ENCODE measurements around the gene ARHGAP27. TPM values are rescaled to one million over a fixed set of nuclear protein-coding genes. Genes with fewer than 3 reads are reported as not detected.

The ARHGAP27 gene
- polyA plus RNA-seq, 3 donors: 47.2 to 315 (median 55.0) TPM

GRCh38 chr17:45426561-45426960 is 6.1 kb downstream of the ARHGAP27 start:
- Histone ChIP-seq H3K9me3 (replicated peaks in 1 of 2; ENCODE audit: control insufficient read depth in 1 of 2, insufficient read depth in 1 of 2, low read length in 2 of 2) (no peaks in the 10 kb centered on the region), H3K4me3 (replicated peaks in 1 of 3; ENCODE audit: low read depth in 2 of 3, low read length in 3 of 3) (no peak overlapping the region), H3K4me1 (ENCODE audit: control insufficient read depth in 1 of 2, insufficient read depth in 2 of 2, low read length in 2 of 2) (peaks cover 64 to 73% of the 10 kb centered on the region in 2 donors), H3K27me3 (ENCODE audit: control insufficient read depth in 2 of 2, insufficient read depth in 2 of 2, low read length in 2 of 2) (no peaks in the 10 kb centered on the region), H3K4me2 (replicated peaks; ENCODE audit: extremely low read depth, low read length, poor library complexity, severe bottlenecking) (no peak overlapping the region), H3K36me3 (replicated peaks in 1 of 2; ENCODE audit: control insufficient read depth in 1 of 2, insufficient read depth in 2 of 2, low read length in 2 of 2) (peaks cover 8 to 32% of the 10 kb centered on the region in 2 donors), H4K20me1 (ENCODE audit: insufficient read depth, low read length) (peaks cover 85% of the 10 kb centered on the region), H3K9ac (ENCODE audit: insufficient read depth, low read length, poor library complexity, severe bottlenecking) (no peak overlapping the region), H2AFZ (ENCODE audit: insufficient read depth, low read depth, low read length, poor library complexity, severe bottlenecking) (no peak overlapping the region), H3K79me2 (ENCODE audit: insufficient read depth, low read length) (peaks cover 76% of the 10 kb centered on the region), H3K27ac (ENCODE audit: low read depth in 1 of 2, low read length in 2 of 2) (no peak overlapping the region)
- TF ChIP-seq CTCF (IDR thresholded peaks at IDR 0.05): no peak
- 95% methylated on average over 7 of the region's 7 CpGs for WGBS (ENCODE audit: insufficient coverage)
- H3K27ac Mint-ChIP-seq: peak overlapping the region in 5 of 7 donors; percentile 10 to 98 (median 62)
- peaks cover 0 to 1% (median 0%) of the 10 kb centered on the region in 3 donors for H3K27me3 Mint-ChIP-seq (ENCODE audit: low read depth in 3 of 3)
- peaks cover 63% of the 10 kb centered on the region for H3K4me1 Mint-ChIP-seq
- peaks cover 43 to 58% of the 10 kb centered on the region in 2 donors for H3K36me3 Mint-ChIP-seq
- H3K9me3 Mint-ChIP-seq: no peaks in the 10 kb centered on the region
- H3K4me3 Mint-ChIP-seq: no peak overlapping the region
- no peak for DNase-seq
- intact Hi-C loops (cut with micrococcal nuclease): no loop called here

GRCh38 chr17:45425984-45426413 is 6.7 kb downstream of the ARHGAP27 start:
- Histone ChIP-seq H3K9me3 (replicated peaks in 1 of 2; ENCODE audit: control insufficient read depth in 1 of 2, insufficient read depth in 1 of 2, low read length in 2 of 2) (no peaks in the 10 kb centered on the region), H2AFZ (ENCODE audit: insufficient read depth, low read depth, low read length, poor library complexity, severe bottlenecking) (no peak overlapping the region), H3K4me3 (replicated peaks in 1 of 3; ENCODE audit: low read depth in 2 of 3, low read length in 3 of 3) (peak overlapping the region in 1 of 3 experiments; percentile 48), H3K4me2 (replicated peaks; ENCODE audit: extremely low read depth, low read length, poor library complexity, severe bottlenecking) (peak overlapping the region; percentile 52), H3K36me3 (replicated peaks in 1 of 2; ENCODE audit: control insufficient read depth in 1 of 2, insufficient read depth in 2 of 2, low read length in 2 of 2) (peaks cover 10 to 38% of the 10 kb centered on the region in 2 donors), H3K27me3 (ENCODE audit: control insufficient read depth in 2 of 2, insufficient read depth in 2 of 2, low read length in 2 of 2) (no peaks in the 10 kb centered on the region), H3K4me1 (ENCODE audit: control insufficient read depth in 1 of 2, insufficient read depth in 2 of 2, low read length in 2 of 2) (peaks cover 58 to 67% of the 10 kb centered on the region in 2 donors), H3K79me2 (ENCODE audit: insufficient read depth, low read length) (peaks cover 76% of the 10 kb centered on the region), H3K9ac (ENCODE audit: insufficient read depth, low read length, poor library complexity, severe bottlenecking) (no peak overlapping the region), H3K27ac (ENCODE audit: low read depth in 1 of 2, low read length in 2 of 2) (peak overlapping the region; percentile 0 to 36), H4K20me1 (ENCODE audit: insufficient read depth, low read length) (peaks cover 85% of the 10 kb centered on the region)
- 86% methylated on average over 3 of the region's 6 CpGs for WGBS (ENCODE audit: insufficient coverage)
- H3K4me3 Mint-ChIP-seq: no peak overlapping the region
- peak; percentile 25 for TF ChIP-seq CTCF (IDR thresholded peaks at IDR 0.05)
- H3K27me3 Mint-ChIP-seq (ENCODE audit: low read depth in 3 of 3): peaks cover 0 to 1% (median 0%) of the 10 kb centered on the region in 3 donors
- no peaks in the 10 kb centered on the region for H3K9me3 Mint-ChIP-seq
- peaks cover 46 to 64% of the 10 kb centered on the region in 2 donors for H3K36me3 Mint-ChIP-seq
- H3K27ac Mint-ChIP-seq: peak overlapping the region in 4 of 7 donors; percentile 18 to 63 (median 30)
- no peak for DNase-seq
- H3K4me1 Mint-ChIP-seq: peaks cover 61% of the 10 kb centered on the region
- intact Hi-C loops (cut with micrococcal nuclease): no loop called here
